Measurements from ENCODE around the gene MAGEC1. TPM values are rescaled to one million over a fixed set of nuclear protein-coding genes. Genes with fewer than 3 reads are reported as not detected.

Gene MAGEC1
- total RNA-seq, 1 donor = not detected

DNA sequence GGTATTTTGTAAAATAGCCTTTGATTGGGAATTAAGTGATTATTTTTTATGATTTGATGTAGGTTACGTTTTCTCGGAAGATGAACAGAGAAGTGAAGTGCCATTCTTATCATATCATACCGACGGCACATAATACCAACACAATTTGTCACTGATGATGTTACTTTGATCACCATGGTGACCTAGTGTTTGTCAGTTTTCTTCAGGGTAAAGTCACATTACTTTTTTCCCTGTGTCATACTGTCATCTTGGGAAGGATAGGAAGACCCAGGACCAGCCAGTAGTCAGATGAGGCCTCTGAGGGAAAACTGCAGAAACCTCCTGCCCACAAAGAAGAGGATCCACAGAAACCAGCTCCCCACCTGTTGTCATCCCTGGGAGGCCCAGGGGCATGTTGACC lies 1.3 kb upstream of the MAGEC1 start:
- TF ChIP-seq, protein P1, sequence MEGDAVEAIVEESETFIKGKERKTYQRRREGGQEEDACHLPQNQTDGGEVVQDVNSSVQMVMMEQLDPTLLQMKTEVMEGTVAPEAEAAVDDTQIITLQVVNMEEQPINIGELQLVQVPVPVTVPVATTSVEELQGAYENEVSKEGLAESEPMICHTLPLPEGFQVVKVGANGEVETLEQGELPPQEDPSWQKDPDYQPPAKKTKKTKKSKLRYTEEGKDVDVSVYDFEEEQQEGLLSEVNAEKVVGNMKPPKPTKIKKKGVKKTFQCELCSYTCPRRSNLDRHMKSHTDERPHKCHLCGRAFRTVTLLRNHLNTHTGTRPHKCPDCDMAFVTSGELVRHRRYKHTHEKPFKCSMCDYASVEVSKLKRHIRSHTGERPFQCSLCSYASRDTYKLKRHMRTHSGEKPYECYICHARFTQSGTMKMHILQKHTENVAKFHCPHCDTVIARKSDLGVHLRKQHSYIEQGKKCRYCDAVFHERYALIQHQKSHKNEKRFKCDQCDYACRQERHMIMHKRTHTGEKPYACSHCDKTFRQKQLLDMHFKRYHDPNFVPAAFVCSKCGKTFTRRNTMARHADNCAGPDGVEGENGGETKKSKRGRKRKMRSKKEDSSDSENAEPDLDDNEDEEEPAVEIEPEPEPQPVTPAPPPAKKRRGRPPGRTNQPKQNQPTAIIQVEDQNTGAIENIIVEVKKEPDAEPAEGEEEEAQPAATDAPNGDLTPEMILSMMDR (IDR thresholded peaks at IDR 0.05; ENCODE audit: insufficient read depth, low read length) = no peak
- DNase-seq (ENCODE audit: low read depth) = no peak
- no peak overlapping the region for H3K4me3 ChIP-seq (ENCODE audit: low read depth, low read length)

DNA sequence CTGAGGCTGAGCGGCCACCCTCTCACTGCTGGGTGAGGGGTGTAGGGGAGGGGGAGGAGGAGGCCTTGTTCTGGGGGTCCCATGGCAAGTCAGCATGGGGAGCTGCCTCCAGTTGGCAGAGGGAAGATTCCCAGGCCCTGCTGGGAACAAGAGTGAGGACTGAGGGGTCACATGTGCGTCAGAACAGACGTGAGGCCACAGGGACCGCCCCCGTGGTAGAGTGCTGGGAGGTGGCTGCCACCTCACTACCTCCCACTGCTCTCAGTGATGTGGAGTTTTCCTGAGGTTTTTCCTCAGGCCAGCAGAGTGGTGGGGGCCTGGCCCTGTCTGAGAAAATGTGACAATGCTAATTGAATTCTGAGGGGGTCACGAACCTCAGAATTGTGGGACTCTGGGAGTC lies 568 bp downstream of the MAGEC1 start:
- TF ChIP-seq, protein P1 (IDR thresholded peaks at IDR 0.05; ENCODE audit: insufficient read depth, low read length) = no peak
- H3K4me3 ChIP-seq (ENCODE audit: low read depth, low read length) = no peak overlapping the region
- no peak for DNase-seq (ENCODE audit: low read depth)

DNA sequence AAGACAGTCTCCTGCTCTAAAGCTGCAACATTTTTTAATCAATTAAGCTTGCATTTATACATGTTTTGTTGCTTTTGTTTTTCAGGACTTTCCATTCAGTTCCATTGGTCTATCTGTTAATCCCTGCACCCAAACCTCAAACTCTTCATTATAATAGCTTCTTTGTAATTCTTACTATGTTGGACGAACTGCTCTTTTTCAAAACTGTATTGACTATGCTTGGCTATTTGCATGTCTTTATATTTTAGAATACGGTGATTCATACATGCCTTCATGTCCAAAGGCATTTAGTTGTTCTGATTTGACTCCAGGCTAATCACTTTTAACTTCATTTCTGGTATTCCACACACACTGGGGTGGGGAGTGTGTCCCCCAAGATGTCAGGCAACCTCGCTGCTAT lies 14.1 kb downstream of the MAGEC1 start:
- DNase-seq (ENCODE audit: low read depth) = no peak
- TF ChIP-seq, protein P1 (IDR thresholded peaks at IDR 0.05; ENCODE audit: insufficient read depth, low read length) = no peak
- no peak overlapping the region for H3K4me3 ChIP-seq (ENCODE audit: low read depth, low read length)

DNA sequence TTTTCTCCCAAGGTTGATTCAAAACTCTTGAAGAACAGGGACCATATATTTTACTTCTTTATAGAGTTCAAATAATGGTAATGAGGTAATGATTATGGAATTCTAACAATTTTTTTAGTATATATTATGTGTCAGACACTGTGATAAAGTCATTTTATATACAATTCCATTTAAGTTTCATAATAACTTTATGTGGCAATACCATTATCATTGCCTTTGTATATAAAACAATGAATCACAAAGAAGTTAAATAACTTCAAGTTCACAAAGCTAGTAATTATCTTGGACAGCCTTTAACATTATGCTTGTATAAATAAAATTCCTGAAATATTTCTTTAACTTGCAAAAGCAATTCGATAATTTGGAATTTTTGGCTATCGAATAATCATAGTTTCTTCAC lies 20.6 kb downstream of the MAGEC1 start:
- TF ChIP-seq, protein P1 (IDR thresholded peaks at IDR 0.05; ENCODE audit: insufficient read depth, low read length) = no peak
- H3K4me3 ChIP-seq (ENCODE audit: low read depth, low read length) = no peak overlapping the region
- DNase-seq (ENCODE audit: low read depth) = no peak

DNA sequence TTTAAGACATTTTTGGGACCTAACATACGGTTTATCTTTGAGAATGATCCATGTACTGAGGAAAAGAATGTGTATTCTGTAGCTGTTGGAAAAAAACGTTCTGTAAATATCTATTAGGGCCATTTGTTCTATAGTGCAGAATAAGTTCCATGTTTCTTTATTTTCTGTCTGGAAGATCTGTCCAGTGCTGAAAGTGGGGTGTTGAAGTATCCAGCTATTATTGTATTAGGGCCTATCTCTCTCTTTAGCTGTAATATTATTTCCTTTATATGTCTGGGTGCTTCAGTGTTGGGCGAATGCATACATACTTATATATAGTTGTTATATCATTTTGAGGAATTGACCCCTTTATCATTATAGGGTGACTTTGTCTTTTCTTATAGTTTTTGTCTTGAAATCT lies 24.7 kb downstream of the MAGEC1 start:
- no peak for DNase-seq (ENCODE audit: low read depth)
- H3K4me3 ChIP-seq (ENCODE audit: low read depth, low read length) = no peak overlapping the region
- TF ChIP-seq, protein P1 (IDR thresholded peaks at IDR 0.05; ENCODE audit: insufficient read depth, low read length) = no peak

DNA sequence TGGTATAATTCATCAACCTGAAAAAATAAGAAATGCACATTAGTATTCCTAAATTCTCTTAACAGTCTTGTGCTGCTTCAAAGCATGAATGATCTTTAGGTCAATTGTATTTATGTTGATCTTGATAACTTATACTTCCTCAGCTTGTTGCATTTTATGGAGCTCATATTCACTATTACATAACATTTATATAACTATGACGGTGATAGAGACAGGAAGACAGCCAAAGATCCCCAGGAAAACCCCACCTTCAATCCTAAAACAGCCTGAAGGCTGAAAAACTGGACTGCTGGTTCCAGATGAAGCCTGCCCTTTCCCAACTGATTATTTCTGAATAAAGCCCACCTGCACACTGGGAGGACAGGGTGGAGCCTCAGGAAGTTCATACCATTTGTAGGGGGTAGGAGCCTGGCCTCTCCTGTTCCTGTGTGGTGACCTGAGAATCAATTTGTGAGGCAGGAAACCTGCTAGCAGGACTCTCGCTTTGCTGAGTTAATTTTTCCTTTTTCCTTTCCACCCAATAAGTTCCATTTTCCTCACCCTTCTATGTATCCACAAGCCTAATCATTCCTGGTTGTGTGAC lies 30.5 kb downstream of the MAGEC1 start:
- no peak overlapping the region for H3K4me3 ChIP-seq (ENCODE audit: low read depth, low read length)
- TF ChIP-seq, protein P1 (IDR thresholded peaks at IDR 0.05; ENCODE audit: insufficient read depth, low read length) = no peak
- DNase-seq (ENCODE audit: low read depth) = no peak

DNA sequence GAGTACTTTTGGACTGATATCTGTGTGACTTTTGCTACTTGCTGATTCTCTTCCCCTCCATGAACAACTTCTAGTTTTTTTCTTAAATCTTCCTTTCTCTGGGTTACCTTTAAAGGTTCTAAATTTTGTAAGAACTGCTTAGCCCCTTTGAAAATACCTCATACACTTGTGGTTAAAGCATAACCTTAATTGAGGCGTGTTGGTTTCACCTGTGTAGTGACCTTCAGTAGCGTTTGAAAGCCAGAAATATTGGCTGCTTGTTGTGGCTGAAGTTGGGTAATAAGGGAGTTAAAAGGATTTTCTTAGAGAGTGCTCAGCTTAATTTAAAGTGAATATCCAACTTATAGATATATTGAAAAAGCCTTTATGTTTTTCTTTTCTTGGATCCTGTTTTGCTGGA lies 32.0 kb downstream of the MAGEC1 start:
- TF ChIP-seq, protein P1 (IDR thresholded peaks at IDR 0.05; ENCODE audit: insufficient read depth, low read length) = no peak
- no peak overlapping the region for H3K4me3 ChIP-seq (ENCODE audit: low read depth, low read length)
- no peak for DNase-seq (ENCODE audit: low read depth)

Data from fibroblast of the aortic adventitia (primary cell).